ENCODE results near the gene MEX3A.
"Not testable (repeated sequence)": the region's sequence is repeated elsewhere in the genome, so short reads cannot be mapped to it uniquely, and the experiment has no call there.

The MEX3A gene

DNA sequence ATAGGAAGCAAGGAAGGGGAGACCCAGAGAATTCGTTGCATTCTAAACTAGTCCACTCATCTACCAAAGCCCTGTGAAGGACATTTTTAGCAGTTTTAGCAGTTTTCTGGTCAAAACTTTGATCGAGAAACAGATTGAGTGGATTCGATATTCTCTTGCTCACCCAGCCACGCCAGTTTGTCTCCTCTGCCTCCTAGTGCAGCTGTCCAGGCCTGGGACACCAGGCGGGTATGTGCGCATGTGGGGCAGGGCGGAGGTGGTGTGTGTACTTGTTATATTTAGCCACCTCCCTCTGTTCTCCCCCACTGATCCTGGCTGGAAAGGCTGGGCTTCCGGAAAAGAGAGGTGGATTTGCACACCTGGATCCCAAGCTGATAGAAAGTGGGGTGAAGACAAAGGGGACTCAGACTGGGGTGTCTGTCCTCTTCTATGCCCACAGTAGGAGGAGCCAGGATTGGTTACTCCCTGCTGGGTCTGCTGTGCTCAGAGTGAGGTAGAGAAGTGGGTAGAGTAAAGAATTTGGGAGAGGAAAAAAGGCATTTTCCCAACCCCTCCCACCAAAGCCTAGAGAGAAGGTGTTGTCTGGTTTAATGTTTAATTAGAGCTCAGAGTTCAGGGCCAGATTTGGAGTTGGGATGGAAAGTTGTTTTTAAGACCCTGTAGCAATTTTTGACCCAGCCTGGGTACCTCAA lies 36.1 kb upstream of the MEX3A start:
- DNase-seq (ENCODE audit: low read depth in 2 of 2) = no peak

DNA sequence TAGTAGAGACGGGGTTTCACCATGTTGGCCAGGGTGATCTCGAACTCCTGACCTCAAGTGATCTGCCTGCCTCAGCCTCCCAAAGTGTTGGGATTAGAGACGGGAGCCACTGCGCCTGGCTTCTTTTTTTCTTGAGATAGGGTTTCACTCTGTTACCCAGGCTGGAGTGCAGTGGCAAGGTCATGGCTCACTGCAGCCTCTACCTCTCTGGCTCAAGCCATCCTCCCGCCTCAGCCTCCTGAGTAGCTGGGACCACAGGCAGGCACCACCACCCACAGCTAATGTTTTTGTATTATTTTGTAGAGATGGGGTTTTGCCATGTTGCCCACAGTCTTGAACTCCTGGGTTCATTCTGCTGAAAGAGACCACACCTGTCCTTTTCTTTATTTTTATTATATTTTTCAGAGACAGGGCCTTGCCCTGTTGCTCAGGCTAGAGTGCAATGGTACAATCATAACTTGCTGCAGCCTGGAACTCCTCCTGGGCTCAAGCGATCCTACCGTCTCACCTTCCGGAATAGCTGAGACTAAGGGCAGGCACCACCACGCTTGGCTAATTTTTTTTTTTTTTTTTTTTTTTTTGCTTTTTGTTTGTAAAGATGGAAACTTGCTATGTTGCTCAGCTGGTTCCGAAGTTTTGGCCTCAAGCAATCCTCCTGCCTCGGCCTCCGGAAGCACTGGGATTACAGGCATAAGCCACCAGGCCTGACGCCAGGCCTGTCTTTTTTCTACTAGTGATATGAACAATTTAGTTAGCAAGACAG lies 35.3 kb upstream of the MEX3A start:
- no peak for DNase-seq (ENCODE audit: low read depth in 2 of 2)

- DNase-seq (ENCODE audit: low read depth in 2 of 2) = not testable (repeated sequence)
Observed at GRCh38 chr1:156116731-156117130, 34.5 kb upstream of the MEX3A start.

DNA sequence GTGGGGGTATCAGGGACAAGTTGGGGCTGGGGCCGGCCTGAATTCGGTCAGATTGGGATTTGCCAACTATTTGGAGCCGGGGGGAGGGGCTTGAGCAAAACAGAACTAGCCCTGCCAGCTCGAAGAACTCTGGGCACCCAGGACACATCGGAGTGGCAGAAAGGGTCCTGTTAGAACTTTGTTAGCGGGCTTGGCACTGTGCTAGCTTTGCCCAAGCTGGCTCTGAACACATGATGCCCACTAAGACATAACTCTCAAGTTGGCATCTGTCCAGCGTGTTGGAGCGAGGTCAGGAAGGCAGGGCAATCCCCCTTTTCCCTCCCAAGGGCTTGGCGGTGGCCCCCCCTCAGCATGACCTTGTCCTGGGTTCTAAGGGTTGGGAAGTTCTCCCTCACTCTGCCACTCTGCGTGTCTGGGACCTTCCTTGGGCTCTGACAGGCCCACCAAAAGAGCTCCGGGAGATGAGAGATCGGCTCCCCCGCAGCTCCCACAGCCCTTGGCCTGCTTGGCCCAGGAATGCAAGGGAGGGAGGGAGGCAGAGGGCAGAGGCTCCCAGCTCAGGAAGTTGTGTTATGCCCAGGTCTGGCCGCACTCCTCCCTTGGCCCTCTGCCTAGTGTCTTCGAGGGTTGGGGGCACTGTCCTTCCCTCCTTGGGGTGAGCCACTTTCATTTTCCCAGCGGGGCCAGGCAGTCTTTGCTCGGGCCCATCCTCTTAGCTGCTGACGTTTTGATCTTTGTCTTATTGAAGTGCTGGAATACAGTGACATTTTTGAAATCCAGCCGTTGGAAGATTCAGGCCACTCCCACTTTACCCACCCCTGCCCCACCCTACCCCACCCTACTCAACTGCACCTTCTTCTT lies 33.5 kb upstream of the MEX3A start:
- no peak for DNase-seq (ENCODE audit: low read depth in 2 of 2)

DNA sequence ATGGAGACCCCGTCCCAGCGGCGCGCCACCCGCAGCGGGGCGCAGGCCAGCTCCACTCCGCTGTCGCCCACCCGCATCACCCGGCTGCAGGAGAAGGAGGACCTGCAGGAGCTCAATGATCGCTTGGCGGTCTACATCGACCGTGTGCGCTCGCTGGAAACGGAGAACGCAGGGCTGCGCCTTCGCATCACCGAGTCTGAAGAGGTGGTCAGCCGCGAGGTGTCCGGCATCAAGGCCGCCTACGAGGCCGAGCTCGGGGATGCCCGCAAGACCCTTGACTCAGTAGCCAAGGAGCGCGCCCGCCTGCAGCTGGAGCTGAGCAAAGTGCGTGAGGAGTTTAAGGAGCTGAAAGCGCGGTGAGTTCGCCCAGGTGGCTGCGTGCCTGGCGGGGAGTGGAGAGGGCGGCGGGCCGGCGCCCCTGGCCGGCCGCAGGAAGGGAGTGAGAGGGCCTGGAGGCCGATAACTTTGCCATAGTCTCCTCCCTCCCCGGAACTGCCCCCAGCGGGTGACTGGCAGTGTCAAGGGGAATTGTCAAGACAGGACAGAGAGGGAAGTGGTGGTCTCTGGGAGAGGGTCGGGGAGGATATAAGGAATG lies 32.8 kb upstream of the MEX3A start:
- DNase-seq (ENCODE audit: low read depth in 2 of 2) = no peak

DNA sequence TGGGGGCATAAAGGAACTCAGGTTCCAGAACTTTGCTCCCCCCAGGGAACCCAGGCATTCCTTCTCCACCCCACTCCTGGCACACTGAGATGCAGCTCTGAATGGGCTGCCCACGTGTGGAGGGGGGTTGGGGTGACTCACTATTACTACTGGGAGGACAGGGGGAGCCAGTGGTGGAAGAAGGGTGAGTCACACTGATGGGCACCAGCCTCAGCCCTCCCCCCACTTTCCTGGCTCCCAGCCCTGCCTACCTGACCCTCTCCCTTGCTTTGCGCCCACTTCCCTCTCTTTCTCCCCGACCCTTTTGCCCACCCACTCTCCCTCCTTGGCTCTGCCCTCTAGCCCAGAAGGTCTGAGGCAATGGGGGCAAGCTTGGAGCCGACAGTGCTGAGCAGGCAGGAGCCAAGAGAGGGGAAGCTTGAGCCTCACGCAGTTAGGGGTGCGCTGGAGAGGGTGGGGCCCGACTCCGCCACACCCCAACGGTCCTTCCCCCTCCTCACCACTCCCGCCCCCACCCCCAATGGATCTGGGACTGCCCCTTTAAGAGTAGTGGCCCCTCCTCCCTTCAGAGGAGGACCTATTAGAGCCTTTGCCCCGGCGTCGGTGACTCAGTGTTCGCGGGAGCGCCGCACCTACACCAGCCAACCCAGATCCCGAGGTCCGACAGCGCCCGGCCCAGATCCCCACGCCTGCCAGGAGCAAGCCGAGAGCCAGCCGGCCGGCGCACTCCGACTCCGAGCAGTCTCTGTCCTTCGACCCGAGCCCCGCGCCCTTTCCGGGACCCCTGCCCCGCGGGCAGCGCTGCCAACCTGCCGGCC lies 32.0 kb upstream of the MEX3A start, which contains the start of gene LMNA:
LMNA (plus strand) TSS at position 611 of the 818 bp plus-strand sequence. CDS start 208 bp downstream, outside the sequence.
- DNase-seq (ENCODE audit: low read depth in 2 of 2) = peak; percentile 60 to 79

DNA sequence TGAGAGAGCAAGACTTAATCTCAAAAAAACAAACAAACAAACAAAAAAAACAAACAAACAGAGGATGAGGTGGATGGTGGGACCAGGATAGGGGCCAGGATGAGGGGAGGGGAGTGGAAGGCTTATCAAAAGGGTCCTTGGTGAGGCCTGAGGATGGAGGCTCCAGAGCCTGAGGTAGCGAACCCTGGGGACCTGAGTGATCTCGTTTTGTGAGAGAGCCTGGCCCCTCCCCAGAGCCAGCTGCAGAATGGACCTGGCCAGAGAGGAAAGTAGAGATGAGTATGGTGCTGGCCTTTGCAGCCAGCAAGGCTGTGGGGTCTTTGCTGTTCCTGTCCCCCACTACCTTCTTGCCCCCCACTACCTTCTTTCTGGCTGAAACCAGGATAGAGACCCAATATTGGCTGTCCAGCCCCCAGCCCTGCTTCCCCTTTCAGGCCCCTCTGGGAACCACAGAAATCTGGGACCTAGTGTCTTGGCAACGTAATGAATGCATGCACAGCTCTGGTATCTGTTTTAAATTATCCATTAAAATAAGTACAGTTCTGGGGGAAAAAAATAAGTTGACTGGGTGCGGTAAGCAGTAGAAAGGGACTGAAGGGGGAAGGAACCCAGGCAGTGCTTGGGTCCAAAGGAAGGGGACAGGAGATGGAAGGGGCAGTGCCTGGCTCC lies 31.2 kb upstream of the MEX3A start:
- no peak for DNase-seq (ENCODE audit: low read depth in 2 of 2)

- no peak for DNase-seq (ENCODE audit: low read depth in 2 of 2)
Observed at GRCh38 chr1:156112276-156113137, 30.2 kb upstream of the MEX3A start.

DNA sequence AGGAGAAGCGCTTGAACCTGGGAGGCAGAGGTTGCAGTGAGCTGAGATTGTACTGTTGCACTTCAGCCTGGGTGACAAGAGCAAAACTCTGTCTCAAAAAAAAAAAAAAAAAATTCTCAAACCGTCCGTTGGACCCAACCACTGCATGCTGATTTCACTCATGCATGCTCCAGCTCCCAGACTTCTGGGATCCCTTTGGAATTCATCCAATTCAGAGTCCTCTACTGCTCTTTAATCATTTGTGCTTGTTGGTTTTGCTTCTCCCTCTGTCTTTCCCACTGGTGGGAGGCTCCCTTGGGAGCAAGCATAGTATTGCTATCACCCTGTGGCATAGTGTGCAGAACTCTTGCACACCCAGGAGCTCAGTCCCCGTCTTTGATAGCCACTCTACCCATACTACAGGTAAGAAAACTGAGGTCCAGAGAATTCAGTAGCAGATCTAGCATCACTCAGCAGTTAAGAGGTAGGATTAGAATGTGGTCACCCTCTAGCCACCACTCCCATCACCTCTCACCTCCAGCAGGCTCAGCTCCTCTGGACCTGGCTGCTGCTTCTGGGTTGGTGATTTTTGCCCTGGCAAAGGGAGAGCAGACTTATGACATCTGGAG lies 29.2 kb upstream of the MEX3A start:
- no peak for DNase-seq (ENCODE audit: low read depth in 2 of 2)

DNA sequence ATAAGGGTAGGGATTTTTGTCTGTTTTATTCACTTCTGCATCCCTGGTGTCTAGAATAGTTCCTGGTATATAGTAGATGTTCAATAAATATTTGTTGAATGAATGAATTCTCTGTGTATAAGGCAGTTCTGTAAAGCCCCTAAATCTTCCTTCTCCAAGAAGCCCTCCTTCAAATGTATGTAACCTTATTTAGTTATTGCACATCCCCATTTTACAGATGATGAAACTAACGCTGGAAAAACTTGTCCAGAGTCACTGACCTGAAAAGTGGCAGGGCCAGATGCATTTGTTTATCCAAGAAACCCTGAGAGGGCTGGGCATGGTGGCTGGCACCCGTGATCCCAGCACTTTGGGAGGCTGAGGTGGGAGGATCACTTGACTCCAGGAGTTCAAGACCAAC lies 28.0 kb upstream of the MEX3A start:
- no peak for DNase-seq (ENCODE audit: low read depth in 2 of 2)

GRCh38 chr1:156108664-156109241 lies 26.5 kb upstream of the MEX3A start:
- DNase-seq (ENCODE audit: low read depth in 2 of 2) = no peak

- no peak for DNase-seq (ENCODE audit: low read depth in 2 of 2)
Observed at GRCh38 chr1:156108057-156108456, 25.8 kb upstream of the MEX3A start.

DNA sequence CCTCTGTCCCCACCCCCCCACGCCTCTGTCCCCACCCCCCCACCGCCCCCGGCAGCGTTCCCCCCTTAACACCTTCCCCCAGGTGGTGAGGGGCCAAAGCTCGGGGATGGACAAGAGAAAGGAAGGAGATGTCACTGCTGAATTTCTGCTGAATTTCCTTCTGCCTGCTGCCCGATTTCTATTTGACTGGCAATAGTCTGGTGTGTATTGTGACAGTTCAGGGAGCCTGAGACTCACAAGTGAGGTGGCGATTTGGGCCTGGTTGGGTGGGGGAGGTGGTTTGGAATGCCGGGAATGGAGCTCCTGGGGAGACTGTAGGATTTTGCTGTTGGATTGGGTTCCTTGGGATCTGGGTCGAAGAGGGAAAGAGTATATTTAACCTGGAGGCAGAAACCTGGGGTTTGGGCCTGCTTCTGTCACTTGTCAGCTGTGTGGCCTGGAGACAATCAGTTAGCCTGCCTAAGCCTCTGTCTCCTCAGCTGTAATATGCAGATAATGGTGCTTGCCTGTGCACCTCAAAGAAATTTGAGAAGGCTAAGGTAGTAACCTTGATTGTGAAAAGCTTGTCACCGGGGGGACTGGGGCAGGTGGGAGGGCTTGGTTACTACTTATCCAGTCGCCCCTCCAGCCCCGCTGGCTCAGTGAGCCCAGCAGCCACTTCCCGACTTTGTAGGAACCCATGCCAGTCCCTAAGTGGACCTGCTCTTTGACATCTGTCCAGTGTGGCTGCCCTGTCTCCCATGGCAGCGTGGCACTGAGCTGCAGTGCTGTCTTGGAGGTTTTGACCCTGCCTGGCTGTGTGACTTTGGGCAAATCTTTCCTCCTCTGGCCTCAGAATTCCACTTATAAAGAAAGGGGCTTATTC lies 24.6 kb upstream of the MEX3A start:
- DNase-seq (ENCODE audit: low read depth in 2 of 2) = no peak

GRCh38 chr1:156104861-156105832 lies 22.9 kb upstream of the MEX3A start:
- DNase-seq (ENCODE audit: low read depth in 2 of 2) = no peak

DNA sequence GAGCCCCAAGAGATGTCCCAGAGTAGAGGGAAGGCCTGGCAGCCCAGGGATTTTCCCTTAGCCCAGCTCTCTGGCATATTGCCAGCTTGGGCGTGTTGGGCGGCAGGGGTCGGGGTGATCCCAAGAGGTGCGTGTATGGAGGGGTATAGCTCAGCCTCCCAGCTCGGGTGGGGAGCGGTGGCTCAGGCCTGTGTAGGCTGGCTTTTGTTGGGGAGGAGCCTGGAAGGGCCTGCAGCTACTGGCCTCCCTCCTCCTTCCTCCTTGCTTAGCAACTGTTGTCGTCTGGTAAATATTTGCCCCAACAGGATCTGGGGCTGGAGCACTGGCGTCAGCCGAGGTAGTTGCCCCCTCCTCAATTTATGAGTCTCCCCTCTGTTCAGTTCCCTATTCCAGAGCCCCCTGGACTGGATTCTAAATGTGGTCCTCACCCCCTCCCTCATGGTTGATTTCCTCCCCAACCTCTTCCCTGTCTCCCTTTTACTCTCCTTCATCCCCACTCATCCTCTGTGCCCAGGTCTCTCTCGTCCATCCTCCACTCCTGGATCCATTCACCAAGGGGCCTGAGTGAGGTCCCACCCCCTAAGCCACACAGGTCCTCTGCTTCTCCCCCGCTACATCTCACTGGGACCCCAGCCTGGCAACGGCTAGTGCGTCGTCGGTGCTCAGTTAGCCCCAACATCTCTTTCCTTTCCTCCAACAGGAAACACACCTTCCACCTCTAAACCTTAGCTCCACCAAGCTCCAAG lies 22.0 kb upstream of the MEX3A start:
- DNase-seq (ENCODE audit: low read depth in 2 of 2) = no peak

DNA sequence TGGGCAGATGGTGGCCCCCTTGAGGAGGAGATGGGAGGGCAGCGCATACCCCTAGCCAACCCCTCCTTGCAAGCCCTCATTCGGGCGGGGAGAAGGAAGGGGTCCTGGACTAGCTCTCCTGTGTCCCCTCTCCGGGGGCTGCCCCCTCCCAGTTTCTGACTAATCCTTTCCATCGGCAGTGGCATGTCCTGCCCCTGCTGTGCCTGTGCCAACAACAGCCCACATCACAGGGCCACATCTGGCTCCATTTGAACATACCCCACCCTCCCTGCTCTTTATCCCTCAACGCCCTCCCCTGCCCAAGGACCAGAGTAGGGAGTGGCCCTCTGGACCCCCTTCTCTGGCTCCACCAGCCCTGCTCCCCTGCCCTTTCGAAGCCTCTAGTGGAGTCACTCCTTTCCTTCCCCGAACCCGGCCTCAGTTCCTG lies 21.3 kb upstream of the MEX3A start:
- DNase-seq (ENCODE audit: low read depth in 2 of 2) = no peak

Measured in stimulated activated CD4-positive, alpha-beta T cell treated with anti-CD3 and anti-CD28 coated beads, Interleukin-4, amount 100 ng/mL, for 48 hours (primary cell).